Pancreas (tissue), 10 donors: ENCODE data around the gene TMEM158. TPM values are rescaled to one million over a fixed set of nuclear protein-coding genes. Genes with fewer than 3 reads are reported as not detected.

Experiments used
- ATAC-seq, 4 donors: fragments of 200-7000 bp; cut with Tn5 transposase; one replicate each; pipeline versions ENCODE4 v1.8.0 to v1.9.1; 2020; ENCODE audit warnings: mild to moderate bottlenecking in 4 of 4, moderate library complexity in 4 of 4
- DNase-seq, 6 donors: peaks; one replicate each; pipeline ENCODE4 v3.0.0-alpha.2; 2020
- FAIRE-seq: peaks from 2 replicates; lab custom pipeline; 2012; peaks lifted over from hg19 to GRCh38; lab: Jason Lieb, UNC
- H3K27ac ChIP-seq, 4 donors: fragments of 200-600 bp; sonication (generic); 1 replicate in 3 of 4; 2 replicates in 1 of 4; pipeline versions ENCODE4 v1.5.0 to v1.8.0; 2020
- H3K27me3 ChIP-seq, 4 donors: fragments of 200-600 bp; one replicate each; pipeline ENCODE4 v1.8.0; 2021
- H3K36me3 ChIP-seq, 3 donors: fragments of 200-600 bp; sonication (generic) in 1 of 3; one replicate each; pipeline versions ENCODE4 v1.5.0 to v1.8.0; 2020 to 2021
- H3K4me1 ChIP-seq, 3 donors: fragments of 200-600 bp; one replicate each; pipeline ENCODE4 v1.8.0; 2021
- H3K4me3 ChIP-seq, 4 donors: fragments of 200-600 bp; sonication (generic) in 2 of 4; one replicate each; pipeline versions ENCODE4 v1.5.0 to v1.8.0; 2020 to 2021
- H3K9me3 ChIP-seq, 4 donors: fragments of 200-600 bp; one replicate each; pipeline ENCODE4 v1.8.0; 2021
- CTCF ChIP-seq, 4 donors: fragments of 200-600 bp; sonication (generic) in 3 of 4; IDR thresholded peaks; one replicate each; pipeline versions ENCODE4 v1.5.0 to v1.8.0; 2021; ENCODE audit warnings: antibody characterized with exemption in 4 of 4
- WGBS, 2 donors: extraction: QIAGEN DNeasy Blood & Tissue Kit; methylation state at CpG; one replicate each; pipeline ENCODE4 v1.1.7; 2013; 5-methylcytosine and 5-hydroxymethylcytosine counted together
- intact Hi-C, 3 donors: fragments of 100-400 bp; cut with DNase I; formaldehyde crosslinking; loops; one replicate each; pipeline versions ENCODE4 v1.11.1 to v1.14.2; 2022
- polyA plus RNA-seq, 2 donors: library from polyadenylated mRNA; stranded (reverse); fragments of 200-250 nt; gene quantifications; one replicate each; pipeline ENCODE4 v1.2.3, GENCODE V29; 2013
- total RNA-seq, 6 donors: library from RNA; stranded (reverse); fragmentation: NEBNext Ultra II Directional in 4 of 6; extraction: Animal tissue kit (Norgen Biotek cat#: 25700) in 4 of 6; gene quantifications; one replicate each; pipeline versions ENCODE4 v1.2.1 to v1.2.4, GENCODE V29; 2021 to 2023
- donor health status: healthy with polysubstance abuse.
- donor health status: DM: no; HTN: no; CAD: no; lungs with moderate emphysema.
- donor health status: DM: no; HTN: no; CAD: no.
- donor health status: control.
- donor health status: control.
- donor health status: Bipolar disorder and iron deficiency.
- donor health status: DM: yes; HTN: yes; CAD: no.
- donor health status: DM: no; HTN: no; CAD: no.
- donor health status: DM: no; HTN: no; CAD: no.
- donor health status: DM: yes; HTN: yes; CAD: no.

Gene TMEM158
- total and polyA plus RNA-seq, 8 donors = 1.3 to 5.4 (median 2.3) TPM

DNA sequence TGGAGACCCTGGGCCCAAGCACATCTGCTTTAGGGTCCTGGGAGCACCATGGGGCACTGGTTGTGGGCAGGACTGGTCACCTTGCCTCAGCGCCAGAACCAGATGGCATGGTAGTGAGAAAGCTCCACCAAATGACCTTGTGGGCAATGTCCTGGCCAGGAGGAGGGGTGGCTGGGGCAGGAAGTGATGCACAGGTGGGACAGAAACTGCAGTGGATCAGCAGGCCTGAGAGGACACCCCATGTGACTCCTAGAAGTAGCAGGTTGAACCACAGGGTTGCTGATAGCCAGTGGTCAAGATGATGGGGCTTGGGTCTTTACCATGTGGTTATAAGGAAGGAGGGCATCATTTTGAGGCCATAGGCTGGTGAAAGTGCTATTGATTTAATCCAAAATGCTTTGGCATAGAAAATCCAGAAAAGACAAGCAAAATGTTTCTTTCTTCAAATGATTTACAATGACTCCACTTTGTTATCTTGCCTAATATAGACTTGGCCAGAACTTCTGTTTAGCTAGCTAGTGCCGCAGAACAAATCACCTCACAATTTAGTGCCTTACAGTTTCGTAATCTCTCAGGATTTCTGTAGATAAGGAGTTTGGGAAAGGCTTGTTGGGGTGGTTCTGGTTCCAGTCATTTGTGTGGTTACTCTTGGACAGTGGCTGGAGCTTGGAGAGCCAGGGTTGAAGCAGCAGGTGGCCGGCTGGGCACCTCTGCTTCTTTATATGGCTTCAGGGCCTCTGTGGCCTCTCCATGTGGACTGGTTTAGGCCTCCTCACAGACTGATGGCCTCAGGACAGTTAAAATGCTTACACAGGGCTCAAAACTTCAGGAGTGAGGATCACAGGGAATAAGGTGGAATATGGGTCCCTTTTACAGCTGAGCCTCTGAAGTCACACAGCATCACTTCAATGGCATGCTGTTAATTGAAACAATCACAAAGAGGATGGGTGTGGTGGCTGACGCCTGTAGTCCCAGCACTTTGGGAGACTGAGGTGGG lies 27.5 kb downstream of the TMEM158 start:
- FAIRE-seq (no peak), DNase-seq (no peak), ATAC-seq (peak in 1 of 4 donors; percentile 14)
- Histone ChIP-seq H3K36me3 (no peaks in the 10 kb centered on the region), H3K4me1 (no peaks in the 10 kb centered on the region), H3K27me3 (no peaks in the 10 kb centered on the region), H3K27ac (no peak overlapping the region), H3K4me3 (no peak overlapping the region), H3K9me3 (no peaks in the 10 kb centered on the region)
- no peak for TF ChIP-seq CTCF (IDR thresholded peaks at IDR 0.05)
- WGBS, 2 donors = 68 to 69% methylated on average over 5 of the region's 5 CpGs
- intact Hi-C loops = no loop called here

DNA sequence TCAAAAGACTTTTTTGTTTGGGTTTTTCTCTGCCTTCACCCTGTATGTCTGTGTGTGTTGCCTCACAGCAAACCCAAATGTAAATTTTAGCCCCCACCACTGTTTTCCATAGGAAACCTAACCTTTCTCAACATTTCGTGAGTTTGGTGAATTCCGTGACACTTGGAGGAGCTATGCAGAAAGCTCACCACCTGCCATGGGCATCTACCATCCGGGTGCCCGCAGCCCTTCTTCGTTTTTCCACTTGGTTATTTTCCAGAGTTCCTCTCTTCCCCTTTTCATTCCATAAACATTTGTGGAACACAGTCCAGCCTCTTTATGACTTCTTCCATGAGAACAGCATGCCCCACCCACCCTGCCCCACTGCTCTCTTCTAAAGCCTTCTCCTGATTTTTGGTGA lies 31.3 kb downstream of the TMEM158 start:
- Histone ChIP-seq H3K27ac (no peak overlapping the region), H3K9me3 (no peaks in the 10 kb centered on the region), H3K36me3 (no peaks in the 10 kb centered on the region), H3K4me3 (no peak overlapping the region), H3K4me1 (peaks cover 0 to 4% (median 0%) of the 10 kb centered on the region in 3 donors), H3K27me3 (no peaks in the 10 kb centered on the region)
- no peak for DNase-seq
- intact Hi-C loops = no loop called here
- FAIRE-seq = no peak
- TF ChIP-seq CTCF (IDR thresholded peaks at IDR 0.05) = no peak
- no peak for ATAC-seq
- 87% methylated on average over 5 of the region's 5 CpGs for WGBS, 2 donors

GRCh38 chr3:45191924-45192417 lies 34.1 kb downstream of the TMEM158 start:
- ATAC-seq = peak in 3 of 4 donors; percentile 41 to 45 (median 42)
- Histone ChIP-seq H3K27ac (no peak overlapping the region), H3K27me3 (no peaks in the 10 kb centered on the region)

GRCh38 chr3:45191424-45191823 lies 34.7 kb downstream of the TMEM158 start:
- H3K27ac ChIP-seq = no peak overlapping the region
- no peak for FAIRE-seq
- peaks cover 0 to 4% (median 0%) of the 10 kb centered on the region in 3 donors for H3K4me1 ChIP-seq
- no peaks in the 10 kb centered on the region for H3K9me3 ChIP-seq
- no peak for ATAC-seq
- no peak for DNase-seq
- intact Hi-C loops = no loop called here
- 89 to 94% methylated on average over 4 of the region's 4 CpGs for WGBS, 2 donors
- no peaks in the 10 kb centered on the region for H3K27me3 ChIP-seq
- no peaks in the 10 kb centered on the region for H3K36me3 ChIP-seq
- TF ChIP-seq CTCF (IDR thresholded peaks at IDR 0.05) = no peak
- no peak overlapping the region for H3K4me3 ChIP-seq

More at GRCh38 chr3:45191924-45192417, 34.1 kb downstream of the TMEM158 start:
- WGBS, 2 donors = 52 to 59% methylated on average over 3 of the region's 3 CpGs
- Histone ChIP-seq H3K9me3 (no peaks in the 10 kb centered on the region), H3K4me3 (no peak overlapping the region), H3K36me3 (no peaks in the 10 kb centered on the region), H3K4me1 (peaks cover 0 to 4% (median 0%) of the 10 kb centered on the region in 3 donors)
- DNase-seq = no peak
- intact Hi-C loops = no loop called here
- no peak for FAIRE-seq
- TF ChIP-seq CTCF (IDR thresholded peaks at IDR 0.05) = no peak
